Measurements from ENCODE around the gene NUP153. TPM values are rescaled to one million over a fixed set of nuclear protein-coding genes. Genes with fewer than 3 reads are reported as not detected.

The NUP153 gene
- total RNA-seq, 1 donor from 2014 or later, result 39.0 TPM

DNA sequence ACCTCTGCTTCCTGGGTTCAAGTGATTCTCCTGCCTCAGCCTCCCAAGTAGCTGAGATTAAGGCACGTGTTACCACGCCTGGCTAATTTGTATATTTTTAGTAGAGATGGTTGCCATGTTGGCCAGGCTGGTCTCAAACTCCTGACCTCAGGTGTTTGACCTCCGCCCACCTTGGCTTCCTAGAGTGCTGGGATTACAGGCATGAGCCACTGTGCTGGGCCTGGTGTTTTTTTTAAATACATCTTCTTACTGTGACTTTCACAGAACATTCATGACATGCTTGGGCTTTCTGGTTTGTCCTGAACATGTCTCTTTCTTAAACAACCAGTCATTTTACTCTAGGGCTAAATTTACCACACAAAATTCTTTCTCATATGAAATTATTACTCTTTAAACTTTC lies 141.3 kb downstream of the NUP153 start:
- no peak for DNase-seq (ENCODE audit: low spot score)
- no peak overlapping the region for H3K27ac Mint-ChIP-seq (ENCODE audit: unreplicated experiment)
- TF ChIP-seq, protein P1, sequence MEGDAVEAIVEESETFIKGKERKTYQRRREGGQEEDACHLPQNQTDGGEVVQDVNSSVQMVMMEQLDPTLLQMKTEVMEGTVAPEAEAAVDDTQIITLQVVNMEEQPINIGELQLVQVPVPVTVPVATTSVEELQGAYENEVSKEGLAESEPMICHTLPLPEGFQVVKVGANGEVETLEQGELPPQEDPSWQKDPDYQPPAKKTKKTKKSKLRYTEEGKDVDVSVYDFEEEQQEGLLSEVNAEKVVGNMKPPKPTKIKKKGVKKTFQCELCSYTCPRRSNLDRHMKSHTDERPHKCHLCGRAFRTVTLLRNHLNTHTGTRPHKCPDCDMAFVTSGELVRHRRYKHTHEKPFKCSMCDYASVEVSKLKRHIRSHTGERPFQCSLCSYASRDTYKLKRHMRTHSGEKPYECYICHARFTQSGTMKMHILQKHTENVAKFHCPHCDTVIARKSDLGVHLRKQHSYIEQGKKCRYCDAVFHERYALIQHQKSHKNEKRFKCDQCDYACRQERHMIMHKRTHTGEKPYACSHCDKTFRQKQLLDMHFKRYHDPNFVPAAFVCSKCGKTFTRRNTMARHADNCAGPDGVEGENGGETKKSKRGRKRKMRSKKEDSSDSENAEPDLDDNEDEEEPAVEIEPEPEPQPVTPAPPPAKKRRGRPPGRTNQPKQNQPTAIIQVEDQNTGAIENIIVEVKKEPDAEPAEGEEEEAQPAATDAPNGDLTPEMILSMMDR (IDR thresholded peaks at IDR 0.05; ENCODE audit: unreplicated experiment), result no peak
- peaks cover 8% of the 10 kb centered on the region for H3K9me3 Mint-ChIP-seq (ENCODE audit: unreplicated experiment)
- no peaks in the 10 kb centered on the region for H3K36me3 Mint-ChIP-seq (ENCODE audit: low read depth, unreplicated experiment)
- no peak overlapping the region for H3K4me3 Mint-ChIP-seq (ENCODE audit: unreplicated experiment)
- no peaks in the 10 kb centered on the region for H3K4me1 Mint-ChIP-seq (ENCODE audit: unreplicated experiment)
- peaks cover 2% of the 10 kb centered on the region for H3K27me3 Mint-ChIP-seq (ENCODE audit: unreplicated experiment)

Other genes starting within 250 kb of the NUP153 start
- 7.6 TPM for gene FAM8A1, start 106.6 kb downstream of the NUP153 start, total RNA-seq (ENCODE audit: unreplicated experiment)

All from endothelial cell (in vitro differentiated cells).